Hindlimb muscle (tissue), 1 donor: Measurements from ENCODE around the gene RND1. TPM values are rescaled to one million over a fixed set of nuclear protein-coding genes. Genes with fewer than 3 reads are reported as not detected.
"Not testable (repeated sequence)": the region's sequence is repeated elsewhere in the genome, so short reads cannot be mapped to it uniquely, and the experiment has no call there.

Source experiments
- DNase-seq: peaks from one replicate; pipeline ENCODE4 v3.0.0-alpha.2; 2013
- polyA plus RNA-seq: library from polyadenylated mRNA; unstranded; fragments of 120-200 nt; gene quantifications from one replicate; pipeline ENCODE4 v1.2.1, GENCODE V29; 2013; ENCODE audit not compliant: insufficient read length

The RND1 gene
- 0.37 TPM for polyA plus RNA-seq

DNA sequence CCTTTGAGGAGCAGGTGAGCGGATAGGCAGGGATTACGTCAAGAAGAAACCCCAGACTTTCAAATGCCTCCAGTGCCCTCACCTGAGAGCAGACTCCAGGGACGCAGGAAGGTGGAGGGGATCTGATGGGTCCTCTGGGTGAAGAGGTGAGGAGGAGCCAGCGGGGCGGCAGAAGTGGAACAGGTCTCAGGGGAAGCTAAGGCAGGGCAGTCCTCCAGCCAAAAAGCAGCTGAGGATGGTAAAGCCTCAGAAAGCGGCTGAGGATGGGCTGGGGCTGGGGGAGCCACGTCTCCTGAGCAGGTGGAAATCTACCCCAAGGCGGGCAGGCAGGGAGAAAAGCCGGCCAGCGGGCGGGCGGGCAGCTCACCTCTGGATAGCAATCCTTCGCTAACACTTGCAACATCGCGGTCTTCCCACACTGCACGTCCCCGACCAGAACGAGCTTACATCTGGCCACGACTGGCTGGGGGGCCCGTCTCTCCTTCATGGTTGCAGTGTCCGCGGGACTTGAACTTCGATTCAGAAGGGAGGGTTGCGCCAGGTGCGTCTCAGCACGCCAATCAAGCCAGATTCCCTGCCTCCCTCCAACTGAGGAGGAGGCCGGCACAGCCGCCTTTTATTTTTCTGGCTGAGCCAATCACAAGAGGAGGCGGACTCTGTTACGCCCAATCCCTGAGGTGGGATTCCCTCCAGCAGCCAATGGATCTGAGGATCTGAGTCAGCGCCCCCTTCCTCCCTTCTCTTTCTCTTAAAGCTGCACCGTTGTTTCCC lies at the start of gene RND1:
TSS of gene RND1 (minus strand) at position 590 of the 771 bp plus-strand sequence. CDS start at position 487, 103 bp downstream.
- peak; percentile 90 for DNase-seq

DNA sequence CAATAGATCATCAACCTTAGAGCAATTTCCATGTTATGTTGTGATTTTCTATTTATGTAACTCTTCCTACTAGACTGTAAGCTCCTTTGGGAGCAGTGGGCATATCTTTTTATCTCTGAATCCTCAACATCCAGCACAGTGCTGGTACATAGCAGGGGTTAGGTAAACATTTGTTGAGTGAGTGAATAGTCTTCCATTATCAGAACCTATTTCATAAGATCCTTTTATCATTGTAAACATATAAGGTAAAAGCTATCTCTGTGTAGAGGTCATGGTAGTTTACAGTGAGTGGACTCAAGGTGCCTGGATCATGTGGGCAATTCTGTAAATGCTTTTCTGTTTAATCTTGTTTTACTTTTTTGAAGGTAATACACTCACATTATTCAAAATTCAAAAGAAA lies 44.5 kb upstream of the RND1 start:
- DNase-seq: no peak

DNA sequence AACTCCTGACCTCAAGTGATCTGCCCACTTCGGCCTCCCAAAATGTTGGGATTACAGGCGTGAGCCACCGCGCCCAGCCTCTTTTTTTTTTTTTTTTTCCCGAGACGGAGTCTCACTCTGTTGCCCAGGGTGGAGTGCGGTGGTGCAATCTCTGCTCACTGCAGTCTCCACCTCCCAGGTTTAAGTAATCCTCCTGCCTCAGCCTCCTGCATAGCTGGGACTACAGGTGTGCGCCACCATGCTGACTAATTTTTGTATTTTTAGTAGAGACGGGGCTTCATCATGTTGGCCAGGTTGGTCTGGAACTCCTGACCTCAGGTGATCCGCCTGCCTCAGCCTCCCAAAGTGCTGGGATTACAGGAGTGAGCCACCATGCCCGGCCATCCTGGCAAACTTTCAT lies 44.0 kb upstream of the RND1 start:
- not testable (repeated sequence) for DNase-seq

DNA sequence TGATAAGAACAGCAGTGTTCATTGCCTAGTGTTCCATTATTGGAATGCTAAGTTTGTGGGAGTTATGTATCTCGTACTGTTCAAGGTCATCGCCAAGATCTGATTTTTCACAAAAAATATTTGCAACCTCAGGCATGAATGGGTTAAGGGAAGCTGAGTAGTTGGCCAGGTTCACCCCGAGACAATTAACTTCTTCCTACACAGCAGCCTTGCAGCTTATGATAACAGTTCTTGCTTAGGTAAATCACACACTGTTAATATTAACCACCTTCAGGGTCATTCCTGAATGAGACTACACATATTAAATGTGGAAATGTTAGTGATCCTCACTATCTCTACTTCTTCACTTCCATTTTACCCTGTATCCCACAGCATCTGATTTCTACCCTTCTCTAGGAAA lies 41.6 kb upstream of the RND1 start:
- no peak for DNase-seq

DNA sequence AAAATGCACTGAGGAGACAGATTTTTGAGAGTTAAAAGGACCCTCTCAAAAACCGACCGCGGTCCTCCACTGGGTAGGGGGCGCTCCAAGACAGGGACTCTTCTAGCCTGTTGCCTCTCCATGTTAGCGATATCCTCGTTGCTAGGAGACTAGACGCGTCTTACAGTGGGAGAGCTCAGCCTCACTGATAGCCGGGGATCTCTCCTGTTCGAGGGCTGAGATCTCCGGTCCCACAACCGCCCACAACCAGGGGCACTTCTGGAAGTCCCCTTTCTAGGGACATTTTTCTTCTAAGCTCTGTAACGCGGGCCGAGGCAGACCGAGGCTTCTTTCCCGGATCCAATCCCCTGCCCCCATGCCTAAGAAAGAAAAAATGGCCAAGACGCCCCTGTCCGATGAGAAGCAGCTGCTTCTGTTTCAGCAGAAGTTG lies 38.3 kb upstream of the RND1 start:
- peak; percentile 80 for DNase-seq

DNA sequence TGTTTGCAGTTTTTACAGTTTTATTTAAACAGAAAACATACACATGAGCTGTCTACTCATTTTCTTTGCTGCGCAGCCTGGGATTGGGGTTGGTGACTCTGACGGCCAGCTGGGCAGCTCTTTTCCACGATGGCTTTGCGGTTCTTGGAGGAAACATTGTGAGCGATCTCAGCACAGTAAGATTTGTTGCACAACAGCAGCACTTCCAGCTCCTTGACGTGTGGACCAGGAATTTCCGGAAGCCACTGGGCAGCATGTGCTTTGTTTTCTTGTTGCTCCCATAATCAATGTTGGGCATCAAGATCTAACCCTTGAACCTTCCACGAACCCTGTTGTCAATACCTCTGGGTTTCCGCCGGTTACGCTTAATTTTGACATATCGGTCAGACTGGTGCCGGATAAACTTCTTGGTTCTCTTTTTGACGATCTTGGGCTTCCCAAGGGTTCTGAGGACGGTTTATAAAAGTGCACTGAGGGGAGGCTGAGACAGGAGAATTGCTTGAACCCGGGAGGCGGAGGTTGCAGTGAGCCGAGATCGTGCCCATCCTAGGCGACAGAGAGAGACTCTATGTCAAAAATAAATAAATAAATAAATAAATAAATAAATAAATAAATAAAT lies 37.8 kb upstream of the RND1 start:
- no peak for DNase-seq

DNA sequence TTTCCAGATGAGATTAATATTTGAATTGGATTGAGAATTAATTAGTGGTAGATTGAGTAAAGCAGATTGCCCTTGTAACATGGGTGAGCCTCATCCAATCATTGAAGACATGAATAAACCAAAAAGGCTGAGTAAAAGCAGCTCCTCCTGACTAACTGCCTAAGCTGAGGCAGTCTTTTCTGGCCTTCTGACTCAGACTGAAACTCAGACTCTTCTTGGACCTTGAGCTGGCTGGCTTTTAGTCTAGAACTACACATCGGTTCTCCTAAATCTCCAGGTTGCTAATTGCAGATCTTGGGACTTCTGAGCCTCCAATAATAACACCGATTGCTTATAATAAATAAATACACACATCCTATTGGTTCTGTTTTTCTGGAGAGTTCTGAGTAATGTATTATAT lies 35.6 kb upstream of the RND1 start:
- no peak for DNase-seq

DNA sequence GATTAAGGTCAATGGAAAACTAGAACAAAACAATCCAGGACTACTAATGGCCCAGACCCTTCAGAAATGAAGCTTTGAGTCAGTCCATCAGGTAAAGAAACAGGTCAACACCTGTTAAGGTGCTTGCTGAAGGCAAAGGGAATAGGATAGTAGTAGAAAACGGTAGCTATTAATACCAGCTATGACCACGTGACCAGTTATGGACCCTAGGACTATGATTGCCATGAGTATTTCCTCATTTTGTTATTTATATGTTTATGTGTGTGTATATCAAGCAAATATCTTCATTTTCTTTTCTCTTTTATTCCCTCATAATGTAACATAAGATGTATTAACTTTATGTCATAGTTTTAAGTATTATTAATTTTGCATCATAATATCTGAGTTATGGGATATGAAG lies 34.0 kb upstream of the RND1 start:
- DNase-seq: no peak

DNA sequence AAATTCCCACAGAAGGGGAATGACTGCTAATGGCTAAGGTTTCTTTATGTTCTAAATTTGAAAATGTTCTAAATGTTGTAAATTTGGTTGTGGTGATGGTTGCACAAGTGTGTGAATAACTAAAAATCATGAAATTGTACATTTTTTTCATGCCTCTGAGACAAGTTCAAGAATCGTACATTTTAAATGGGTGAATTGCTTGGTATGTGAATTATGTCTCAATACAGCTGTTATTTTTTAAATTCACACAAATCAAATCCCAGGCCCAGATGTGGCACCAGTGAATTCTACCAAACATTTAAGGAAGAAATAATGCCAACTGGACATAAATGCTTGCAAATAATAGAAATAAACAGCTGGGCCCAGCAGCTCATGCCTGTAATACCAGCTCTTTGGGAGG lies 28.6 kb upstream of the RND1 start:
- no peak for DNase-seq

DNA sequence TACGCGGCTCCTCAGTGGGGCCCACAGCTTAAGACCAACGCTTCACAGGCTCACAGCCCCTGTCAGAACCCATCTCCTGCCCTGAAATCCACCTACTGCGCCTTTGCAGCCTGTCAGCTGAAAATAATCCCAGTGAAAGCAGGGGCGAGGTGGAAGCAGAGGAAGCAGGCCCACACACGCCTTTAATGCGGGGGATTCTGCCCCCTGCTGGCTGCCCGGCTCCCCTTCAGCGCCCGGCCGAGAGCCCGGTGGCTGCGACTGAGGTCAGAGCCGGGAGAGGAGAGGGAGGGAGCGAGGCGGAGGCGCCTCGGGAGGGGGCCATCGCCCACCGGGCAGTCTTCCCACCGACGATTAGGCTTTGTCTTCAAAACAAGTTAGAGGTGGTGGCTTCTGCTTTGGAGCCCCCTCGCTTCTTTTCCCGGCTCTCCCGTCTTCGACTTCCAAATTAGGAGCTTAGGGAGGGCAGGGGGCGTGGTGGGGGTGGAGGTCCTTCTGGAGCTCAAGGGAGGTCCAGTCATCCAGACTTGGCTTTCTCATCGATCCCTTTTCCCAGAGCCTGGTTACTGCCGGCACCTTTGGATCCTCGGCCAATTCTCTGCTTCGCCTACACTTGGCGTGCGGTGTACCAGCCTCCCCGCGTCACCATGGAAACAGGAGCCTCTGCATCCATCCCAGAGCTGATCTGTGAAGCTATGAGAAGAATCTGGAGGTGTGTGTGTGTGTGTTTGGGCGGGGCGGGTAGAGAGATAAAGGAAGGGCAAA lies 25.2 kb upstream of the RND1 start:
- peak; percentile 79 for DNase-seq

DNA sequence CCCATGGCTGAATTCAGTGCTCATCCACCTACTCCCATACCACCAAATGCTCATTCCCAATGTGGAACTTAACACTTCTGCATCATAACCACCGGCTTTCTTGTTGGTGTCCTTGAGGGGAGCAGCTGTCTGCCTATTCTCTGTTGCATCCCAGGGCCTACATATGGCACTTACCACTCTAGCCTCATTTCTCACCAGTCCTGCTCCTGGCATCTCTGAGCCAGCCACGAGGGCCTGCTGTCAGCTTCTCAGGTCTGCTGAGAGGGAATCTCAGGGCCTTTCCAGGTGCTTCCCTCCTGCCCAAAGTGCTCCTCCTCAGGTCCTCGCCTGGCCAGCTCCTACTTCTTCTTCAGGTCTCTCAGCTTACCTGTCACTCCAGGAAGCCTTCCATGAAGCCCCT lies 24.0 kb upstream of the RND1 start:
- DNase-seq: no peak

DNA sequence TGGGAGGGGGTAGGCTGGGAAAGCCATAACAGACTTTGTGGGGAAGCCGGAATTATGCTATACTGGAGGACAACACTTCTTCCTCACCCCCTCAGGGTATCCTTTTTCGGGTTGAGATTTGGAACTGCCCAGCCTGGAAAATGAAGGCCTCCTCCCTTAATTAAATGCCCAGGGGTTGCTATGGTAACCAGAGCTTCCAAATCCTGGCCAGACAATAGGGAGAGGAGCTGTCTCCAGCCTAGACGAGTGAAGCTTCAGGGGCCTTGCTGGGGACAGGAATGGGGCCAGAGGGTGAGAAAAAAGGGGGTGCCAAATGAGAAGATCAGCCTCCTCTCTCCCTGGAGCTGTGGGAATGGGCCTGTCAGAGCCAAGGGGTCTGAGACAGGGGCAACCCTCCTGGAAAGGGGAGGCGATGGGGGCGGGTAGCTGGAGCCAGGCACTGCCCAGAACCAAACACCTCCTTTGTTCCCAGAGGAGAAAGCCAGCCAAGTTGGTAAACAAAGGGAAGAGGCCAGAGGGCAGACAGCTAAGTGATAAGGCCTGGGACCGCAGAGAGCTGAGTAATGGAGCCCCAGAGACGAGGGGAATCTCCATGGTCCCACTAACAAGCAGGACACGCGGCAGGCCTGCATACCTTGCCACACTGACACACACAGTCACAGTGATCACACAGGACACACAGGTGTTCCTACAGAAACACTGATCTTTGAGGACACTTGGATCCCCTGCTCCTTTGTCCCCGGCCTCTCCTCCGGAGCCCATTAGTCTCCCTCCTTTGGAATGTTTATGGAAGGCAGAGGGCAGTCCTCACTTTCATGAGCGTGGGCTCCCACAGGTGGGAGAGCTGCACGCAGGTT lies 17.9 kb upstream of the RND1 start:
- DNase-seq: no peak

DNA sequence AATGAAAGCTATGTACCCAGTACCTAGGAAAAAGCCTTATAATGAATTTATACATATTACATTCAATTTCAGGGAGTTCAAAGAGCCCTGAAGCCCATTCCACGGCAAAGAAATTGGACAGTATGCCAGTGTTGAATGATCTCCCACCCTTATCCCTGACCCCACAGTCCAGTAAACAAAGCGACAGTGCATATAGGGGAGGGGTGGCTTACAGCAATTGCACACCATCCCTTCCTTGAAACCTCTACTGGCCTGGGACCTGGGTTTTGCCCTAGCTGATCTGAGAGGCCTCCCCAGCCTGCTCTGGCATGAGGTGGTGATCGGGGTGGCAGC lies 17.3 kb upstream of the RND1 start:
- DNase-seq: no peak

DNA sequence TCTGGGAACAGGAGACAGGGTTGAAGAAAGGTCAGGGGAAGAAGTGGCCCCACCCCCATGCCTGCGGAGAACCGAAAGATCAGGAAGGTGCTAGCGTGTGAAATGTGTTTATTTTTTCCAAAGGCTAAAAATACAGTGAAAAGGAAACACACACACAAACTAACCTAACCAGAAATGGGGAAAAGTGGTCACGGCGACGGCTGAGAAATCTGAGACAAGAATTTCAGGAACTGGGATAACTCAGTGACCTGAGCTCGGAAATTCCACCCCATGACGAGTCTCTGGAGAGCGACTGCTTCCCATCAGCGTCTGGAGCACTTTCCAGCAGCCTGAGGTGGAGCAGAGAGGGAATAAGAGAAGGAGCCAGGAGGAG lies 16.6 kb upstream of the RND1 start:
- DNase-seq: peak; percentile 48

DNA sequence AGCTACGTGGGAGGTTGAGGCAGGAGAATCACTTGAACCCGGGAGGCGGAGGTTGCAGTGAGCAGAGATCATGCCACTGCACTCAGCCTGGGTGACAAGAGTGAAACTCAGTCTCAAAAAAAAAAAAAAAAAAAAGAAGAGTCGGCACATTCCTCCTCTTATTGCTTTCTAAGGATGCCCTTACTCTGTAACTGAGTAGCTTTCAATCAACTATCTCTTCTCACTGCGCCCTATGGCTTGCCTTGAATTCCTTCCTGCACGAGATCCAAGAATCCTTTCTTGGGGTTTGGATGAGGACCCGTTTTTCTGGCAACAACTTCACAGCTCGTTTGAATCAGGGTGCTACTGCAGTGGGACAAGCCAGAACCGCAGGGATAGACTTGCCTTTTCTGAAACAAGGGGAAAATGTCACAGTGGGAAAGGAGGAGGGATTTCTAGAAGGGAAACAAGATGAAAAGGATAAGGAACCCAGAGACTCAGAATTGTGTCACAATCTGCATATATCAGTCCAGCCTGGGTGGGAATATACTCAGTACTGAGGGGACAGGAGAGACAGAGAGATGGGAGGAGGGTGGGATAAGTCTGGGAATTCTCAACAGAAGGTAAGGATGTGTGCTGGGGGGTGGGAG lies 16.1 kb upstream of the RND1 start:
- no peak for DNase-seq

DNA sequence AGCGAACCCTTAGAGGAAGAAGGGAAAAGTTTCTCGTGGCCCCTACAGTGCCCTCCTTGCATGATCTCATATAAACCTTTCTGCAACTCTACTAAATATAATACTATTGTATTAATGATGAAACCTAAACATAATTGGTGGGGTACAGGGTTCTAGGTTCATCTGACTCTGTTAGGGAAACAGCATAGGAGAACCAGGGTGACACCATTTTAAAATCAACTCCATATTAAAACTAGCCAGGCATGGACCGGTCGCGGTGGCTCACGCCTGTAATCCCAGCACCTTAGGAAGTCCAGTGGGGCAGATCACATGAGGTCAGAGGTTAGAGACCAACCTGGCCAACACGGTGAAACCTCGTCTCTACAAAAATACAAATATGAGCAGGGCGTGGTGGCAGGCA lies 15.0 kb upstream of the RND1 start:
- no peak for DNase-seq

DNA sequence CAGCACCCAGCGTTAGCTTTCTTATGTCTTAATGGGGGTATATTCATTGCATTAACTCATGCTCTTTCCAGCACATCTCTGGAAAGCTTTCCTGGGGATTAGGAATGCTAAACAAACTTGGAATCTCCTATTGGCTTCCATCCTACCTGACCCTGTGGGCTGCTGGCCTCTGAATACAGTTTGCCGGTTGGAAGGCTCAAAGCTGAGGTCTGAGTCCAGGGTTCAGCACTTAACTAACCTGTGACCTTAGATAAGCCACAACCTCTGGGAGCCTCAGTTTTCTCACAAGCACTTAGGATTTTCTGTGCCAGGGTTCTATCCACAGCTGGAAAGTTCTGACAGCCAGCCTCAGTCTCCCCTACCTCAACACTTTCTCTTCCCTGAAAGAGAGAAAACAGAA lies 12.9 kb upstream of the RND1 start:
- no peak for DNase-seq

DNA sequence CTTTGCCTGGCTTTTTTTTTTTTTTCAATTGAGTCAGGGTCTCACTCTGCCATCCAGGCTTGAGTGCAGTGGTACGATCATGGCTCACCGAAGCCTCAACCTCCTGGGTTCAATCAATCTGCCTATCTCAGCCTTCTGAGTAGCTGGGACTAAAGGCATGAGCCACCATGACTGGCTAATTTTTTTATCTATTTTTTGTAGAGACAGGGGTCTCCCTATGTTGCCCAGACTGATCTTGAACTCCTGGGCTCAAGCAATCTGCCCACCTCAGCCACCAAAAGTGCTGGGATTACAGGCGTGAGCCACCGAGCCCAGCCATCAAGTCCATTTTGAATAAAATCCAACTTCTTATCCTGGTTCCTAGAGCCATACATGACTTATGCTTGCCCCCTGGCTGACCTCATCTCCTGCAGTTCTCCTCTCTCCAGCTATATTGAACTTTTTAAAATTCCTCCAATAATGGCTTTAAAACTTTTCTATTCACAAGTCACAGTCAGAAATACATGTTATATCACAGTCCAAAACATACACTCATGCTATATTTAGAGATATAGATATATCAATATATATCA lies 10.4 kb upstream of the RND1 start:
- no peak for DNase-seq

DNA sequence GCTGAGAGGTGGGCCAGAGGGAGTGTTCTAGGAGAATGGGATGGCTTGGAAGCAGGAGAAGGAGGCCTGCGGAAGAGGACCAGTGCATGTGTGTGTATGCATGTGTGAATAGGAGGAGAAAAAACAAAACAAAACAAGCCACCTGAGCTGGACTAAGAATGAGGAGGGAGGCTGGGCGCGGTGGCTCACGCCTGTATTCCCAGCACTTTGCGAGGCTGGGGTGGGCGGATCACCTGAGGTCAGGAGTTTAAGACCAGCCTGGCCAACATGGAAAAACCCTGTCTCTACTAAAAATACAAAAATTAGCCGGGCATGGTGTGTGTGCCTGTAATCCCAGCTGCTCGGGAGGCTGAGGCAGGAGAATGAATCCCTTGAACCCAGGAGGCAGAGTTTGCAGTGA lies 7.9 kb upstream of the RND1 start:
- not testable (repeated sequence) for DNase-seq

DNA sequence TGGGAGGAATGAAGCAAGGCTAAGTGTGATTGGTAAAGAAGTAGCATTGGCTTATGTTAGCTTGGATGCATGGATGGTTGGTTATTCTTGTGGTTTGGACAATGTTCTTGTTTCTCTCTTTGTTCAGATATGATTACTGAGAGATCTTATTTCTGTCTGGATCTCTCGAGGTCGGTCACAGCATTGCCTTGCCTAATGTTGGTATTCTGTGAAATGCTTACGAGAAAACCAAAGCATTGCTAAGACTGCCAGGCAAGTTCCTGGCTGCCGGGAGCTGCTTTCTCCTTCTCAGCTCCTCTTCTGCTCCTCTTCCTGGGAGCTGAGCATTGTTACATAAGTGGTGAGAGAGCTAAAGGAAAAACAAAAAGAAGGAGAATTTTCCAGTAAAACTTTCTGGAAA lies 7.4 kb upstream of the RND1 start:
- DNase-seq: no peak

DNA sequence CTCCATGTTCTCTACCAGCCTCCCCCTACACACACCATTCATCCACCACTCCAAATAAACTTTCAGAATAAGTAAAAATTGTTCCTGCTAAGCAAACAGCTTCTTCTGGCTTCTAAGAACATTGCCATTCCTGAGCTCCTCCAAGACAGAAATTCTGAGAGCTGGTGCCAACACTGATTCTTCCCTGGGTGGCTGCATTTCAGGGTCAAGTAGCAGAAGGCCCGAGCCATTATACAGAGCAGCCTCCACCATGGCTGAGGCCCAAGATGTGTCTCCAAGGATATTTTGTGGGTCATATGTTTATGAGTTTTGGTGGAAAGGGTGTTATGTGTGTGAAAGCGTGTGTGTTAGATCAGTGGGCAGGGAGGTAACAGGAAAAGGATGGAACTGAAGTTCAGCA lies 3.5 kb upstream of the RND1 start:
- no peak for DNase-seq

DNA sequence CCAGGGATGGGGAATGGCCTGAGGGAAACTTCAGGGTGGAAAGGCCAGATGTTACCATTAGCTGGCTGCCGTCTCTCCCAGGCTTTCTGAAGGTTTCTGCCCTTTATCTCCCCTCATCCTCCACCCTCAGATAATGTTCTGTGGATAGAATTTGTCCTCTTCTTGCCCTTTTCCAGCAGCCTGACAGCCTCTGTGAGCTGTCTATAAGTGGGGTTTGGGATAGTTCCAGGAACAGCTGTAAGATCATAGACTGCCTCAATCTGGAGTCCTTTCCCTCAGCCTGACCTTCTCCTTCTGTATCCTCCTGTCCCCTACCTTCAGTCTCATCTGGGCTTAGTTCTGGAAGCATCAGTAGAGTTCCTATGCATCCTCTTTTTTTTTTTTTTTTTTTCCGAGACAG lies 2.8 kb upstream of the RND1 start:
- DNase-seq: no peak
